Muscle of leg (tissue), 11 donors: ENCODE data around the gene BNC2. TPM values are rescaled to one million over a fixed set of nuclear protein-coding genes. Genes with fewer than 3 reads are reported as not detected.
A peak's percentile ranks its signal among the peaks of the same experiment; 100 is the strongest.

ENCODE experiments used
- DNase-seq: peaks from one replicate; pipeline ENCODE4 v3.0.0; 2013
- H3K27ac ChIP-seq: one replicate; pipeline ENCODE4 v1.5.1; 2013; ENCODE audit warnings: mild to moderate bottlenecking, low read length, control low read depth
- H3K27me3 ChIP-seq: one replicate; pipeline ENCODE4 v1.6.1; 2013; ENCODE audit warnings: low read length; ENCODE audit not compliant: control insufficient read depth, insufficient read depth
- H3K36me3 ChIP-seq: one replicate; pipeline ENCODE4 v1.6.1; 2013; ENCODE audit warnings: low read length; ENCODE audit not compliant: control insufficient read depth, insufficient read depth
- H3K4me1 ChIP-seq: one replicate; pipeline ENCODE4 v1.6.1; 2013; ENCODE audit warnings: low read length; ENCODE audit not compliant: control insufficient read depth, insufficient read depth
- H3K4me3 ChIP-seq: one replicate; pipeline ENCODE4 v1.5.1; 2013; ENCODE audit warnings: low read length, control low read depth
- H3K9me3 ChIP-seq: replicated peaks from 2 replicates; pipeline ENCODE4 v1.6.1; 2013; ENCODE audit warnings: low read depth, low read length; ENCODE audit not compliant: control insufficient read depth
- WGBS: methylation state at CpG from one replicate; pipeline ENCODE4 v1.1.5; 2013; ENCODE audit warnings: missing lambda C conversion rate; ENCODE audit not compliant: insufficient coverage; 5-methylcytosine and 5-hydroxymethylcytosine counted together
- polyA plus RNA-seq, 8 donors: library from polyadenylated mRNA; unstranded; fragments of 120-200 nt; gene quantifications; one replicate each; pipeline versions ENCODE4 v1.2.1 to v1.2.3, GENCODE V29; 2013; ENCODE audit warnings: inconsistent platforms in 1 of 8, low replicate concordance in 1 of 8; ENCODE audit not compliant: insufficient read length in 8 of 8, insufficient read depth in 1 of 8
- total RNA-seq: library from RNA; stranded (reverse); fragments of 120-200 nt; gene quantifications from one replicate; pipeline ENCODE4 v1.2.4, GENCODE V29; 2013

The BNC2 gene
- total and polyA plus RNA-seq, 9 donors: 4.7 to 24.0 (median 7.6) TPM

GRCh38 chr9:16526380-16526779, 344.1 kb downstream of the BNC2 start:
- no peaks in the 10 kb centered on the region for H3K27me3 ChIP-seq
- no peaks in the 10 kb centered on the region for H3K9me3 ChIP-seq
- no peak overlapping the region for H3K4me3 ChIP-seq
- WGBS: no CpG with 5 or more reads among the region's 3 CpGs
- H3K36me3 ChIP-seq: no peaks in the 10 kb centered on the region
- DNase-seq: no peak
- H3K4me1 ChIP-seq: peaks cover 9% of the 10 kb centered on the region
- no peak overlapping the region for H3K27ac ChIP-seq

GRCh38 chr9:16524823-16525222, 345.6 kb downstream of the BNC2 start:
- no CpG with 5 or more reads among the region's 2 CpGs for WGBS
- no peaks in the 10 kb centered on the region for H3K27me3 ChIP-seq
- H3K4me3 ChIP-seq: no peak overlapping the region
- peaks cover 9% of the 10 kb centered on the region for H3K4me1 ChIP-seq
- H3K27ac ChIP-seq: no peak overlapping the region
- no peaks in the 10 kb centered on the region for H3K9me3 ChIP-seq
- H3K36me3 ChIP-seq: no peaks in the 10 kb centered on the region
- DNase-seq: no peak

GRCh38 chr9:16524078-16524477, 346.4 kb downstream of the BNC2 start:
- DNase-seq: no peak
- Histone ChIP-seq H3K27ac (no peak overlapping the region), H3K36me3 (no peaks in the 10 kb centered on the region), H3K4me3 (no peak overlapping the region), H3K4me1 (peaks cover 9% of the 10 kb centered on the region), H3K9me3 (no peaks in the 10 kb centered on the region), H3K27me3 (no peaks in the 10 kb centered on the region)
- WGBS: 77% methylated on average over 2 of the region's 3 CpGs

GRCh38 chr9:16521868-16522411, 348.5 kb downstream of the BNC2 start:
- no peaks in the 10 kb centered on the region for H3K9me3 ChIP-seq
- no peaks in the 10 kb centered on the region for H3K36me3 ChIP-seq
- H3K4me1 ChIP-seq: peaks cover 9% of the 10 kb centered on the region
- DNase-seq: peak; percentile 97
- no peaks in the 10 kb centered on the region for H3K27me3 ChIP-seq
- peak overlapping the region; percentile 74 for H3K27ac ChIP-seq
- H3K4me3 ChIP-seq: no peak overlapping the region
- 4% methylated on average over 3 of the region's 3 CpGs for WGBS

GRCh38 chr9:16519001-16519400, 351.5 kb downstream of the BNC2 start:
- Histone ChIP-seq H3K27ac (no peak overlapping the region), H3K9me3 (no peaks in the 10 kb centered on the region), H3K4me1 (peaks cover 17% of the 10 kb centered on the region), H3K27me3 (no peaks in the 10 kb centered on the region), H3K4me3 (no peak overlapping the region), H3K36me3 (no peaks in the 10 kb centered on the region)
- WGBS: no CpG with 5 or more reads among the region's 2 CpGs
- DNase-seq: no peak

- Histone ChIP-seq H3K4me1 (peaks cover 8% of the 10 kb centered on the region), H3K4me3 (no peak overlapping the region), H3K36me3 (no peaks in the 10 kb centered on the region), H3K27ac (no peak overlapping the region), H3K27me3 (no peaks in the 10 kb centered on the region), H3K9me3 (no peaks in the 10 kb centered on the region)
- DNase-seq: no peak
- no CpG with 5 or more reads among the region's 2 CpGs for WGBS
Observed at GRCh38 chr9:16516891-16517290, 353.6 kb downstream of the BNC2 start.

GRCh38 chr9:16515879-16516301, 354.6 kb downstream of the BNC2 start:
- DNase-seq: peak; percentile 91
- WGBS: no CpG with 5 or more reads among the region's 4 CpGs
- peaks cover 7% of the 10 kb centered on the region for H3K4me1 ChIP-seq
- H3K27ac ChIP-seq: peak overlapping the region; percentile 9
- H3K27me3 ChIP-seq: no peaks in the 10 kb centered on the region
- no peak overlapping the region for H3K4me3 ChIP-seq
- H3K9me3 ChIP-seq: no peaks in the 10 kb centered on the region
- no peaks in the 10 kb centered on the region for H3K36me3 ChIP-seq

- WGBS: 29% methylated on average over 4 of the region's 12 CpGs
- Histone ChIP-seq H3K27ac (no peak overlapping the region), H3K4me3 (no peak overlapping the region), H3K36me3 (no peaks in the 10 kb centered on the region), H3K4me1 (peaks cover 7% of the 10 kb centered on the region), H3K9me3 (no peaks in the 10 kb centered on the region), H3K27me3 (no peaks in the 10 kb centered on the region)
- peak; percentile 46 for DNase-seq
Observed at GRCh38 chr9:16515207-16515606, 355.3 kb downstream of the BNC2 start.

GRCh38 chr9:16514131-16514530, 356.3 kb downstream of the BNC2 start:
- Histone ChIP-seq H3K27me3 (no peaks in the 10 kb centered on the region), H3K36me3 (no peaks in the 10 kb centered on the region), H3K9me3 (no peaks in the 10 kb centered on the region), H3K4me3 (no peak overlapping the region), H3K4me1 (peaks cover 7% of the 10 kb centered on the region), H3K27ac (no peak overlapping the region)
- no peak for DNase-seq
- WGBS: 80% methylated on average over 1 of the region's 1 CpG

GRCh38 chr9:16512281-16512680, 358.2 kb downstream of the BNC2 start:
- H3K4me3 ChIP-seq: no peak overlapping the region
- H3K9me3 ChIP-seq: no peaks in the 10 kb centered on the region
- H3K36me3 ChIP-seq: no peaks in the 10 kb centered on the region
- DNase-seq: no peak
- 80% methylated on average over 1 of the region's 4 CpGs for WGBS
- no peaks in the 10 kb centered on the region for H3K27me3 ChIP-seq
- H3K4me1 ChIP-seq: peaks cover 7% of the 10 kb centered on the region
- no peak overlapping the region for H3K27ac ChIP-seq

GRCh38 chr9:16510482-16510881, 360.0 kb downstream of the BNC2 start:
- no peaks in the 10 kb centered on the region for H3K27me3 ChIP-seq
- no peak overlapping the region for H3K27ac ChIP-seq
- DNase-seq: no peak
- no peaks in the 10 kb centered on the region for H3K9me3 ChIP-seq
- no peak overlapping the region for H3K4me3 ChIP-seq
- H3K4me1 ChIP-seq: peaks cover 5% of the 10 kb centered on the region
- no peaks in the 10 kb centered on the region for H3K36me3 ChIP-seq
- no CpG with 5 or more reads among the region's 2 CpGs for WGBS
